Measurements from ENCODE around the gene LIN37. TPM values are rescaled to one million over a fixed set of nuclear protein-coding genes. Genes with fewer than 3 reads are reported as not detected.

The LIN37 gene
- total RNA-seq, 1 experiment from 2014 or later: 6.4 TPM

DNA sequence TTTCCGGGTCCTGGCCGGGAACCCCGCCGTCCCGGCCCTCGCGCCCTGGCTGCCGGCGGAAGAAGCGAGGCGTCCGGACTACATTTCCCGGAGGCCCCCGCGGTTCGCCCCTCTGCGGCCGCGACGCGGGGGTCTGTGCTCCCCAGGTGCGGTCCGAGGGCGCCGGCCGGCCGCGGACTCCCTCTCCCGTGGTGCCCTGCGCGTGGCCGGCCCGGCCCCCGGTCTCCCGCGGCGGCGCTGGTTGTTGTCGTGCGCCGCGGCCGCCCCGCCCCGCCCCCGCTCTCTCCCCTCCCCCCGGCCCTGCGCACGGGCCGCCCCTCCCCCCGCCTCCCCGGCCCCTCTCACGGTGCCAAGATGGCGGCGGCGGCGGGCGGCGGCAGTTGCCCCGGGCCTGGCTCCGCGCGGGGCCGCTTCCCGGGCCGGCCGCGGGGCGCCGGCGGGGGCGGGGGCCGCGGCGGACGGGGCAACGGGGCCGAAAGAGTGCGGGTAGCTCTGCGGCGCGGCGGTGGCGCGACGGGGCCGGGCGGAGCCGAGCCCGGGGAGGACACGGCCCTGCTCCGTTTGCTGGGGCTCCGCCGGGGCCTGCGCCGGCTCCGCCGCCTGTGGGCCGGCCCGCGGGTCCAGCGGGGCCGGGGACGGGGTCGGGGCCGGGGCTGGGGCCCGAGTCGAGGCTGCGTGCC lies 30.6 kb upstream of the LIN37 start, which contains the start of gene KMT2B:
KMT2B (plus strand) TSS at position 339 of the 680 bp plus-strand sequence; CDS start at position 355, 16 bp downstream.
- H3K27me3 Mint-ChIP-seq (ENCODE audit: low read depth): no peaks in the 10 kb centered on the region
- POLR2A ChIA-PET: interaction anchor here (1.2 to 1.4 kb wide), 2 partner anchors 23 to 28 kb away, joined by 3 to 9 read pairs; partner anchors contain the start of genes PSENEN and U2AF1L4
- peak within 1 kb of the TSS; percentile 97 for H3K27ac Mint-ChIP-seq
- TF ChIP-seq ZNF423 (CRISPR knock-in tag; IDR thresholded peaks at IDR 0.05): peak; percentile 33; the same call in 1 of the 2 replicates
- TF ChIP-seq USF2 (CRISPR knock-in tag; IDR thresholded peaks at IDR 0.05): no peak
- TF ChIP-seq SP1 (CRISPR knock-in tag; conservative IDR thresholded peaks at IDR 0.05): peak; percentile 71
- CTCF ChIA-PET: interaction anchor here (1.1 to 1.3 kb wide), 3 partner anchors 30 to 102 kb away, joined by 3 to 7 read pairs (median 4); partner anchors contain the start of gene LIN37
- ATAC-seq (no peak), DNase-seq (ENCODE audit: low spot score) (peak; percentile 97)
- H3K4me3 Mint-ChIP-seq: peak within 1 kb of the TSS; percentile 83
- no peaks in the 10 kb centered on the region for H3K9me3 Mint-ChIP-seq
- H3K4me1 Mint-ChIP-seq: peaks cover 37% of the 10 kb centered on the region
- peaks cover 9% of the 10 kb centered on the region for H3K36me3 Mint-ChIP-seq

DNA sequence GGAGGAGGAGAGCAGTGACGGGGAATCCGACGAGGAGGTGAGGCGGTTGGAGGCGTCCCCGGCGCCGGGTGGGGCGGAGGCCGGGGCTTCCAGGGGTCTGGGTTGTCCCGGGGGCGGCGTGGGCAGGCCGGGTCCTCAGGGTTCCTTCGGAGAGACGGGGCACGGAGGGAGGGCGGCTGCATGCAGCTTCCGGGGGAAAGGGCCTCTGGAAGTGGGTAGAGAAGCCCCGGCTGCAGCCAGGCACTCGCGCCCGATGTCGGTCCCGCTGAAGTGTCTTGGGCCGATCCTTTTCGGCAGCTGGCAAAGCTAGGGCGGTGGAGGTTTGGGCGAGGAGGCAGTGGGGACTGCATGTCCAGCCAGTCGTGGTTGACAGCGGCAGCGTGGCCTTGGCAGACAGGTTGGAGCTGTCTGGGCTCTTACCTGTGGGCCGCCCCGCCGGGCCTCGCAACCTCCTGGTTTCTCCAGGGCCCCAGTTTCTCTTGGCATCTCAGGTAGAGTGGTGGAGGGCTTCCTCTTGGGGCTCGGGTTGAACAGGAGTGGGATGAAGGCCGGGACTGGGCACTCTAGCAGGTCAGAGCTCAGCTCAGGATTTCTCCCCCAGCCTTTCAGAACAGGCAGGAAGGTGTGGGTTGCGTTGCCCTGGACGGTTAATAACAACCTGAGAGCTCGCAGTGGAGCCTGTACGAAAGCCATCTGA lies 29.9 kb upstream of the LIN37 start:
- TF ChIP-seq, protein P1, sequence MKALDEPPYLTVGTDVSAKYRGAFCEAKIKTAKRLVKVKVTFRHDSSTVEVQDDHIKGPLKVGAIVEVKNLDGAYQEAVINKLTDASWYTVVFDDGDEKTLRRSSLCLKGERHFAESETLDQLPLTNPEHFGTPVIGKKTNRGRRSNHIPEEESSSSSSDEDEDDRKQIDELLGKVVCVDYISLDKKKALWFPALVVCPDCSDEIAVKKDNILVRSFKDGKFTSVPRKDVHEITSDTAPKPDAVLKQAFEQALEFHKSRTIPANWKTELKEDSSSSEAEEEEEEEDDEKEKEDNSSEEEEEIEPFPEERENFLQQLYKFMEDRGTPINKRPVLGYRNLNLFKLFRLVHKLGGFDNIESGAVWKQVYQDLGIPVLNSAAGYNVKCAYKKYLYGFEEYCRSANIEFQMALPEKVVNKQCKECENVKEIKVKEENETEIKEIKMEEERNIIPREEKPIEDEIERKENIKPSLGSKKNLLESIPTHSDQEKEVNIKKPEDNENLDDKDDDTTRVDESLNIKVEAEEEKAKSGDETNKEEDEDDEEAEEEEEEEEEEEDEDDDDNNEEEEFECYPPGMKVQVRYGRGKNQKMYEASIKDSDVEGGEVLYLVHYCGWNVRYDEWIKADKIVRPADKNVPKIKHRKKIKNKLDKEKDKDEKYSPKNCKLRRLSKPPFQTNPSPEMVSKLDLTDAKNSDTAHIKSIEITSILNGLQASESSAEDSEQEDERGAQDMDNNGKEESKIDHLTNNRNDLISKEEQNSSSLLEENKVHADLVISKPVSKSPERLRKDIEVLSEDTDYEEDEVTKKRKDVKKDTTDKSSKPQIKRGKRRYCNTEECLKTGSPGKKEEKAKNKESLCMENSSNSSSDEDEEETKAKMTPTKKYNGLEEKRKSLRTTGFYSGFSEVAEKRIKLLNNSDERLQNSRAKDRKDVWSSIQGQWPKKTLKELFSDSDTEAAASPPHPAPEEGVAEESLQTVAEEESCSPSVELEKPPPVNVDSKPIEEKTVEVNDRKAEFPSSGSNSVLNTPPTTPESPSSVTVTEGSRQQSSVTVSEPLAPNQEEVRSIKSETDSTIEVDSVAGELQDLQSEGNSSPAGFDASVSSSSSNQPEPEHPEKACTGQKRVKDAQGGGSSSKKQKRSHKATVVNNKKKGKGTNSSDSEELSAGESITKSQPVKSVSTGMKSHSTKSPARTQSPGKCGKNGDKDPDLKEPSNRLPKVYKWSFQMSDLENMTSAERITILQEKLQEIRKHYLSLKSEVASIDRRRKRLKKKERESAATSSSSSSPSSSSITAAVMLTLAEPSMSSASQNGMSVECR (CRISPR knock-in tag; IDR thresholded peaks at IDR 0.05; ENCODE audit: borderline replicate concordance): 0 out of 2 replicates have a peak, but pooled peaks have one; percentile 25
- TF ChIP-seq NFATC4 (CRISPR knock-in tag; IDR thresholded peaks at IDR 0.05): no peak
- Mint-ChIP-seq H3K36me3 (peaks cover 14% of the 10 kb centered on the region), H3K9me3 (no peaks in the 10 kb centered on the region), H3K27me3 (ENCODE audit: low read depth) (no peaks in the 10 kb centered on the region), H3K4me3 (peak overlapping the region; percentile 79), H3K27ac (no peak overlapping the region), H3K4me1 (peaks cover 32% of the 10 kb centered on the region)
- POLR2A ChIA-PET: interaction anchor here (0.5 to 1.4 kb wide), 3 partner anchors 22 to 450 kb away, joined by 3 to 9 read pairs (median 3); partner anchors contain the start of genes PSENEN and U2AF1L4
- ATAC-seq (no peak), DNase-seq (ENCODE audit: low spot score) (peak; percentile 26)
- CTCF ChIA-PET: interaction anchor here (1.0 to 1.7 kb wide), 5 partner anchors 16 to 102 kb away, joined by 3 to 7 read pairs (median 4); partner anchors contain the start of gene LIN37

DNA sequence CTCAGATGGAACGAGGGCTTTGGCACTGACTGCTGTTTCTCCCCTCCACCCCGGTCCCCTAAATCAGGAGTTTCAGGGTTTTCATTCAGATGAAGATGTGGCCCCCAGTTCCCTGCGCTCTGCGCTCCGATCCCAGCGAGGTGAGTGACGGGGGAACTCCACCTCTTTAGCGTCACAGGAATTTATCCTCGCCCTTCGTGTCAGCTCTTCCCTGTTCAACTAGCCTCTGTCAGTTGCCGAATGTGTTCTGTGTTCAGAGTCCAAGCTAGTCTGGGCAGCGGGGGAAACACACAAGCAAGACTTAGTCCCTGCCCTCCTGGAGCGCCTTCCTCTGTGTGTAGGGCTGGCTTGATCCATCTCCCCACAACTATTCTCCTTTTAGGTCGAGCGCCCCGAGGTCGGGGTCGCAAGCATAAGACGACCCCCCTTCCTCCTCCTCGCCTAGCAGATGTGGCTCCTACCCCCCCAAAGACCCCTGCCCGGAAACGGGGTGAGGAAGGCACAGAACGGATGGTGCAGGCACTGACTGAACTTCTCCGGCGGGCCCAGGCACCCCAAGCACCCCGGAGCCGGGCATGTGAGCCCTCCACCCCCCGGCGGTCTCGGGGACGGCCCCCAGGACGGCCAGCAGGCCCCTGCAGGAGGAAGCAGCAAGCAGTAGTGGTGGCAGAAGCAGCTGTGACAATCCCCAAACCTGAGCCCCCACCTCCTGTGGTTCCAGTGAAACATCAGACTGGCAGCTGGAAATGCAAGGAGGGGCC lies 28.8 kb upstream of the LIN37 start:
- peaks cover 21% of the 10 kb centered on the region for H3K4me1 Mint-ChIP-seq
- peaks cover 23% of the 10 kb centered on the region for H3K36me3 Mint-ChIP-seq
- H3K27ac Mint-ChIP-seq: peak overlapping the region; percentile 85
- ChIA-PET POLR2A (no interaction called here), CTCF (interaction anchor here (1.0 to 1.7 kb wide), 4 partner anchors 17 to 101 kb away, joined by 3 to 7 read pairs (median 4); no protein-coding TSS in a partner anchor)
- no peaks in the 10 kb centered on the region for H3K9me3 Mint-ChIP-seq
- TF ChIP-seq NFE2L1 (CRISPR knock-in tag; IDR thresholded peaks at IDR 0.05): no peak
- TF ChIP-seq, protein P2, sequence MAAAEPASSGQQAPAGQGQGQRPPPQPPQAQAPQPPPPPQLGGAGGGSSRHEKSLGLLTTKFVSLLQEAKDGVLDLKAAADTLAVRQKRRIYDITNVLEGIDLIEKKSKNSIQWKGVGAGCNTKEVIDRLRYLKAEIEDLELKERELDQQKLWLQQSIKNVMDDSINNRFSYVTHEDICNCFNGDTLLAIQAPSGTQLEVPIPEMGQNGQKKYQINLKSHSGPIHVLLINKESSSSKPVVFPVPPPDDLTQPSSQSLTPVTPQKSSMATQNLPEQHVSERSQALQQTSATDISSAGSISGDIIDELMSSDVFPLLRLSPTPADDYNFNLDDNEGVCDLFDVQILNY (CRISPR knock-in tag; IDR thresholded peaks at IDR 0.05): no peak
- no peak for TF ChIP-seq TCF7 (CRISPR knock-in tag; IDR thresholded peaks at IDR 0.05; ENCODE audit: low read depth)
- no peak for TF ChIP-seq ETV6 (CRISPR knock-in tag; IDR thresholded peaks at IDR 0.05)
- TF ChIP-seq CBFB (CRISPR knock-in tag; IDR thresholded peaks at IDR 0.05; ENCODE audit: low read depth): no peak
- TF ChIP-seq, protein P3, sequence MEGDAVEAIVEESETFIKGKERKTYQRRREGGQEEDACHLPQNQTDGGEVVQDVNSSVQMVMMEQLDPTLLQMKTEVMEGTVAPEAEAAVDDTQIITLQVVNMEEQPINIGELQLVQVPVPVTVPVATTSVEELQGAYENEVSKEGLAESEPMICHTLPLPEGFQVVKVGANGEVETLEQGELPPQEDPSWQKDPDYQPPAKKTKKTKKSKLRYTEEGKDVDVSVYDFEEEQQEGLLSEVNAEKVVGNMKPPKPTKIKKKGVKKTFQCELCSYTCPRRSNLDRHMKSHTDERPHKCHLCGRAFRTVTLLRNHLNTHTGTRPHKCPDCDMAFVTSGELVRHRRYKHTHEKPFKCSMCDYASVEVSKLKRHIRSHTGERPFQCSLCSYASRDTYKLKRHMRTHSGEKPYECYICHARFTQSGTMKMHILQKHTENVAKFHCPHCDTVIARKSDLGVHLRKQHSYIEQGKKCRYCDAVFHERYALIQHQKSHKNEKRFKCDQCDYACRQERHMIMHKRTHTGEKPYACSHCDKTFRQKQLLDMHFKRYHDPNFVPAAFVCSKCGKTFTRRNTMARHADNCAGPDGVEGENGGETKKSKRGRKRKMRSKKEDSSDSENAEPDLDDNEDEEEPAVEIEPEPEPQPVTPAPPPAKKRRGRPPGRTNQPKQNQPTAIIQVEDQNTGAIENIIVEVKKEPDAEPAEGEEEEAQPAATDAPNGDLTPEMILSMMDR (IDR thresholded peaks at IDR 0.05): no peak
- TF ChIP-seq NFATC4 (CRISPR knock-in tag; IDR thresholded peaks at IDR 0.05): no peak
- peak overlapping the region; percentile 79 for H3K4me3 Mint-ChIP-seq
- no peak for ATAC-seq
- no peaks in the 10 kb centered on the region for H3K27me3 Mint-ChIP-seq (ENCODE audit: low read depth)
- no peak for DNase-seq (ENCODE audit: low spot score)
